SK-N-SH (cell line): ENCODE results near the gene CFAP20DC. TPM values are rescaled to one million over a fixed set of nuclear protein-coding genes. Genes with fewer than 3 reads are reported as not detected.

Experiments
- CTCF ChIA-PET: fragments of 300-600, 350-600 bp; formaldehyde crosslinking; extraction: SDS; loops from one replicate; lab custom pipeline; 2021; lab: Yijun Ruan, JAX
- POLR2A ChIA-PET: fragments of 350-600 bp; sonication (Branson Sonifier 250); formaldehyde crosslinking; extraction: SDS; loops from one replicate; lab custom pipeline; 2020; ENCODE audit warnings: antibody characterized with exemption, inconsistent platforms; lab: Yijun Ruan, JAX
- DNase-seq: peaks from one replicate; pipeline ENCODE4 v3.0.0; 2012
- H2AFZ ChIP-seq: fragments of 200-600 bp; sonication (generic); 2 replicates; pipeline ENCODE4 v1.8.1; 2016; ENCODE audit warnings: antibody characterized with exemption, mild to moderate bottlenecking, low read depth
- H3F3A ChIP-seq: fragments of 200-600 bp; sonication (generic); replicated peaks from 2 replicates; pipeline ENCODE3; 2016; ENCODE audit warnings: antibody characterized with exemption, mild to moderate bottlenecking; ENCODE audit not compliant: insufficient read depth
- H3K27ac ChIP-seq, 2 experiments: fragments of 200-500 bp in 1 of 2; fragments of 200-600 bp in 1 of 2; sonication (Bioruptor generic) in 1 of 2; sonication (generic), shearing (Covaris generic) in 1 of 2; 2 replicates each; pipeline versions ENCODE4 v1.5.1 to v1.6.1; 2014 to 2016; ENCODE audit warnings: low read depth in 2 of 2, inconsistent platforms in 1 of 2, low read length in 1 of 2, mild to moderate bottlenecking in 1 of 2, mixed read lengths in 1 of 2
- H3K27me3 ChIP-seq: fragments of 200-600 bp; sonication (generic), shearing (Covaris generic); 2 replicates; pipeline ENCODE4 v1.6.1; 2016; ENCODE audit warnings: mixed run types; ENCODE audit not compliant: insufficient read depth
- H3K36me3 ChIP-seq, 2 experiments: fragments of 200-500 bp in 1 of 2; fragments of 200-600 bp in 1 of 2; sonication (Bioruptor generic) in 1 of 2; sonication (generic) in 1 of 2; replicated peaks in 1 of 2; 2 replicates each; pipeline versions ENCODE3 to v1.5.1; 2014 to 2016; ENCODE audit warnings: low read length in 1 of 2, mild to moderate bottlenecking in 1 of 2; ENCODE audit not compliant: insufficient read depth in 2 of 2, control insufficient read depth in 1 of 2
- H3K4me1 ChIP-seq, 2 experiments: fragments of 200-500 bp in 1 of 2; fragments of 200-600 bp in 1 of 2; sonication (Bioruptor generic) in 1 of 2; sonication (generic), shearing (Covaris generic) in 1 of 2; 2 replicates each; pipeline versions ENCODE4 v1.5.1 to v1.6.1; 2014 to 2016; ENCODE audit warnings: low read depth in 1 of 2, low read length in 1 of 2, mixed run types in 1 of 2; ENCODE audit not compliant: insufficient read depth in 2 of 2, control insufficient read depth in 1 of 2
- H3K4me2 ChIP-seq: fragments of 200-600 bp; sonication (generic), shearing (Covaris generic); 2 replicates; pipeline ENCODE4 v1.6.1; 2017; ENCODE audit warnings: mixed run types
- H3K4me3 ChIP-seq, 2 experiments: fragments of 200-500 bp in 1 of 2; fragments of 200-600 bp in 1 of 2; sonication (Bioruptor generic) in 1 of 2; sonication (generic), shearing (Covaris generic) in 1 of 2; 2 replicates each; pipeline versions ENCODE4 v1.5.1 to v1.8.1; 2014 to 2016; ENCODE audit warnings: low read depth in 2 of 2, inconsistent platforms in 1 of 2, low read length in 1 of 2, mild to moderate bottlenecking in 1 of 2, mixed read lengths in 1 of 2, moderate library complexity in 1 of 2
- H3K79me2 ChIP-seq: fragments of 200-600 bp; sonication (generic); 2 replicates; pipeline ENCODE4 v1.8.1; 2017; ENCODE audit warnings: mild to moderate bottlenecking; ENCODE audit not compliant: insufficient read depth
- H3K9ac ChIP-seq: fragments of 200-600 bp; sonication (generic); 2 replicates; pipeline ENCODE4 v1.6.1; 2017; ENCODE audit warnings: mixed run types
- H3K9me2 ChIP-seq: fragments of 200-600 bp; sonication (generic); 2 replicates; pipeline ENCODE4 v1.6.1; 2017; ENCODE audit warnings: mixed run types
- H3K9me3 ChIP-seq: fragments of 200-600 bp; sonication (generic); 2 replicates; pipeline ENCODE4 v1.6.1; 2017; ENCODE audit warnings: mixed run types, mild to moderate bottlenecking, moderate library complexity
- H4K20me1 ChIP-seq: fragments of 200-600 bp; sonication (generic); 2 replicates; pipeline ENCODE4 v1.6.1; 2017; ENCODE audit warnings: mild to moderate bottlenecking, mixed run types; ENCODE audit not compliant: insufficient read depth
- CHD2 ChIP-seq: fragments of 150-350 bp; IDR thresholded peaks from 2 replicates; pipeline ENCODE4 v1.6.1; 2018; ENCODE audit warnings: low read length; ENCODE audit not compliant: partially characterized antibody
- ELF1 ChIP-seq: IDR thresholded peaks from 2 replicates; pipeline ENCODE4 v1.4.0; 2012
- EP300 ChIP-seq, 2 experiments: IDR thresholded peaks; 2 replicates each; pipeline versions ENCODE4 v1.4.0 to v1.6.1; 2012; ENCODE audit warnings: borderline replicate concordance in 1 of 2, low read depth in 1 of 2, low read length in 1 of 2
- EZH2phosphoT487 ChIP-seq: fragments of 200-600 bp; sonication (generic); IDR thresholded peaks from 2 replicates; pipeline ENCODE4 v1.6.1; 2017; ENCODE audit warnings: low read depth, mixed run types, mild to moderate bottlenecking, antibody characterized with exemption, moderate library complexity, borderline replicate concordance
- FOXJ3 ChIP-seq: sonication (generic); formaldehyde crosslinking; IDR thresholded peaks from 2 replicates; pipeline ENCODE4 v1.5.1; 2020; ENCODE audit warnings: mild to moderate bottlenecking, missing genetic modification reagents
- GABPA ChIP-seq: IDR thresholded peaks from 2 replicates; pipeline ENCODE4 v1.4.0; 2012; ENCODE audit warnings: low read depth, mild to moderate bottlenecking
- GATA2 ChIP-seq: sonication (generic); formaldehyde crosslinking; IDR thresholded peaks from 2 replicates; pipeline ENCODE4 v1.5.0; 2020; ENCODE audit warnings: mild to moderate bottlenecking, missing genetic modification reagents
- MEF2A ChIP-seq: IDR thresholded peaks from 2 replicates; pipeline ENCODE4 v1.4.0; 2012; ENCODE audit warnings: low read depth, borderline replicate concordance
- NFIC ChIP-seq: IDR thresholded peaks from 2 replicates; pipeline ENCODE4 v1.4.0; 2012; ENCODE audit warnings: borderline replicate concordance
- POLR2AphosphoS5 ChIP-seq: IDR thresholded peaks from 2 replicates; pipeline ENCODE4 v1.6.1; 2012; ENCODE audit warnings: low read depth, low read length
- RAD21 ChIP-seq: IDR thresholded peaks from 2 replicates; pipeline ENCODE4 v1.6.1; 2012; ENCODE audit warnings: mild to moderate bottlenecking, low read length
- RCOR1 ChIP-seq: fragments of 150-350 bp; IDR thresholded peaks from 2 replicates; pipeline ENCODE4 v1.6.1; 2017; ENCODE audit warnings: antibody characterized with exemption, low read length
- RFX5 ChIP-seq: IDR thresholded peaks from 2 replicates; pipeline ENCODE4 v1.6.1; 2012; ENCODE audit warnings: mild to moderate bottlenecking, improper control_type of control experiment, low read length
- TCF12 ChIP-seq: IDR thresholded peaks from 2 replicates; pipeline ENCODE4 v1.4.0; 2012
- WGBS: methylation state at CpG from one replicate; pipeline ENCODE4 v1.1.6; 2017; ENCODE audit warnings: low lambda C conversion rate; 5-methylcytosine and 5-hydroxymethylcytosine counted together
- polyA plus RNA-seq, 3 experiments: library from polyadenylated mRNA; depleted of rRNA; stranded (reverse); fragments of >200 nt; gene quantifications; 2 replicates each; pipeline ENCODE4 v1.2.3, GENCODE V29; 2012
- TF ChIP-seq, protein P1 (sequence below): fragments of 150-350 bp; IDR thresholded peaks from 2 replicates; pipeline ENCODE4 v1.6.1; 2016; ENCODE audit warnings: mild to moderate bottlenecking, low read depth, low read length
- TF ChIP-seq, protein P2 (sequence below): IDR thresholded peaks from 2 replicates; pipeline ENCODE4 v1.4.0; 2012; ENCODE audit warnings: low read depth, borderline replicate concordance
- TF ChIP-seq, protein P3 (sequence below): fragments of 150-350 bp; IDR thresholded peaks from 2 replicates; pipeline ENCODE4 v1.6.1; 2017; ENCODE audit warnings: antibody characterized with exemption, low read length, low read depth, borderline replicate concordance

The CFAP20DC gene
- polyA plus RNA-seq, 1 of the 3 experiments (the other 2 are of a cell fraction) = 1.8 TPM

DNA sequence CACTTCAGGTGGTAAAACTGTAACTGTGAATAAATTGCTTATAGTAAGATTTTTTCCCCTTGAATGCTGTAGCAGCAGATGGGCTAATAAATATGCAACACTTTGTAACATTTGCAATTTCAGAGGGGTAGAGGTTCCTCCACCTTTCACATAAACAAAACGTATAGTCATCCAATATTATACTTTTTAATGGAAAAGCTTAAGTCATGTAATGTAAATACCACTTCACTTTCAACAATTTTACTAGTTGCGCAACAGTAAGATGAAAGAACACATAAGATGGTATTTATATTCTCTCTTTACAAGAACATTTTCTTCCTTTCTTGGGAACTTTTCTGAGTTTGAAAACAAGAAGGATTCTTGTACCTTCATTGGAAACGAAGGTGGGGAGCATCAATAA is 326.7 kb downstream of the CFAP20DC start:
- Histone ChIP-seq H3K9ac (no peak overlapping the region), H3F3A (no peaks in the 10 kb centered on the region), H2AFZ (no peak overlapping the region), H3K27me3 (no peaks in the 10 kb centered on the region), H3K4me3 (no peak overlapping the region), H3K4me2 (no peak overlapping the region), H4K20me1 (no peaks in the 10 kb centered on the region), H3K9me2 (no peaks in the 10 kb centered on the region), H3K9me3 (no peaks in the 10 kb centered on the region), H3K36me3 (no peaks in the 10 kb centered on the region), H3K4me1 (peaks cover 0 to 17% of the 10 kb centered on the region in 2 experiments; a peak in 2 of 4 replicates), H3K27ac (no peak overlapping the region), H3K79me2 (no peaks in the 10 kb centered on the region)
- ChIA-PET CTCF (interaction anchor here (1.4 kb wide), 2 partner anchors 82 to 101 kb away, joined by 5 read pairs; no protein-coding TSS in a partner anchor), POLR2A (no interaction called here)
- WGBS = 44% methylated on average over 3 of the region's 3 CpGs
- no peak for DNase-seq
- no peak for TF ChIP-seq MEF2A
- TF ChIP-seq, protein P1, sequence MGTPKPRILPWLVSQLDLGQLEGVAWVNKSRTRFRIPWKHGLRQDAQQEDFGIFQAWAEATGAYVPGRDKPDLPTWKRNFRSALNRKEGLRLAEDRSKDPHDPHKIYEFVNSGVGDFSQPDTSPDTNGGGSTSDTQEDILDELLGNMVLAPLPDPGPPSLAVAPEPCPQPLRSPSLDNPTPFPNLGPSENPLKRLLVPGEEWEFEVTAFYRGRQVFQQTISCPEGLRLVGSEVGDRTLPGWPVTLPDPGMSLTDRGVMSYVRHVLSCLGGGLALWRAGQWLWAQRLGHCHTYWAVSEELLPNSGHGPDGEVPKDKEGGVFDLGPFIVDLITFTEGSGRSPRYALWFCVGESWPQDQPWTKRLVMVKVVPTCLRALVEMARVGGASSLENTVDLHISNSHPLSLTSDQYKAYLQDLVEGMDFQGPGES = no peak
- no peak for TF ChIP-seq RCOR1
- TF ChIP-seq, protein P2, sequence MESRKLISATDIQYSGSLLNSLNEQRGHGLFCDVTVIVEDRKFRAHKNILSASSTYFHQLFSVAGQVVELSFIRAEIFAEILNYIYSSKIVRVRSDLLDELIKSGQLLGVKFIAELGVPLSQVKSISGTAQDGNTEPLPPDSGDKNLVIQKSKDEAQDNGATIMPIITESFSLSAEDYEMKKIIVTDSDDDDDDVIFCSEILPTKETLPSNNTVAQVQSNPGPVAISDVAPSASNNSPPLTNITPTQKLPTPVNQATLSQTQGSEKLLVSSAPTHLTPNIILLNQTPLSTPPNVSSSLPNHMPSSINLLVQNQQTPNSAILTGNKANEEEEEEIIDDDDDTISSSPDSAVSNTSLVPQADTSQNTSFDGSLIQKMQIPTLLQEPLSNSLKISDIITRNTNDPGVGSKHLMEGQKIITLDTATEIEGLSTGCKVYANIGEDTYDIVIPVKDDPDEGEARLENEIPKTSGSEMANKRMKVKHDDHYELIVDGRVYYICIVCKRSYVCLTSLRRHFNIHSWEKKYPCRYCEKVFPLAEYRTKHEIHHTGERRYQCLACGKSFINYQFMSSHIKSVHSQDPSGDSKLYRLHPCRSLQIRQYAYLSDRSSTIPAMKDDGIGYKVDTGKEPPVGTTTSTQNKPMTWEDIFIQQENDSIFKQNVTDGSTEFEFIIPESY = no peak
- no peak for TF ChIP-seq EZH2phosphoT487
- no peak for TF ChIP-seq RAD21
- no peak for TF ChIP-seq FOXJ3
- no peak for TF ChIP-seq RFX5
- no peak for TF ChIP-seq TCF12
- TF ChIP-seq EP300 (IDR thresholded peaks at IDR 0.05; ENCODE audit: borderline replicate concordance in 1 of 2, low read depth in 1 of 2, low read length in 1 of 2) = no peak
- TF ChIP-seq ELF1 = no peak
- TF ChIP-seq POLR2AphosphoS5 = no peak

DNA sequence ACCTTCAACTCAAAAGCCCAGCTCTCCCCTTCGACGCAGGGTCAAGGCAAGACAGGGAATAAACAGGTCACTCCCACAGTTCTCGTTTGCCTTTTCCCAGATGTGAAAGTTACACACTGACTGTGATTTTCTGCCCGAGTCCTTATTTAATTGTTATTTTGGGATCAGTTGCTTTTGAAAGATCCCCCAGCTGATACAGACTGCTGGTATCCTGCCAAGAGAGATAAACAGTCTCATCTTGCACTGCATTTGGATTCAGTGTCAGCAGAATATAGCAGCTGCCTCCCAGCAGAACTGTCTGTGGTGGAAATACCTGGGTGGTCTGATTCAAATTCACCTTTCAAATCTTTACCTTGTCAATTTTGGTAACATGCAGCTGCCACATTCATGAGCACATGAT is 327.3 kb downstream of the CFAP20DC start:
- DNase-seq = peak; percentile 57
- POLR2A ChIA-PET = no interaction called here
- WGBS = 10% methylated on average over 2 of the region's 4 CpGs

More for the DNA sequence above, 327.3 kb downstream of the CFAP20DC start:
- Histone ChIP-seq H3K79me2 (no peaks in the 10 kb centered on the region), H3K36me3 (no peaks in the 10 kb centered on the region), H3K4me1 (peaks cover 0 to 17% of the 10 kb centered on the region in 2 experiments; a peak in 2 of 4 replicates), H3K27ac (no peak overlapping the region), H4K20me1 (no peaks in the 10 kb centered on the region), H3K9me2 (no peaks in the 10 kb centered on the region), H3K9ac (no peak overlapping the region), H3K4me3 (no peak overlapping the region), H3K27me3 (no peaks in the 10 kb centered on the region), H3K9me3 (no peaks in the 10 kb centered on the region), H3K4me2 (no peak overlapping the region), H3F3A (no peaks in the 10 kb centered on the region), H2AFZ (no peak overlapping the region)
- 0 out of 2 replicates have a peak, but pooled peaks have one; percentile 20 for TF ChIP-seq NFIC
- no peak for TF ChIP-seq GABPA
- TF ChIP-seq, protein P3, sequence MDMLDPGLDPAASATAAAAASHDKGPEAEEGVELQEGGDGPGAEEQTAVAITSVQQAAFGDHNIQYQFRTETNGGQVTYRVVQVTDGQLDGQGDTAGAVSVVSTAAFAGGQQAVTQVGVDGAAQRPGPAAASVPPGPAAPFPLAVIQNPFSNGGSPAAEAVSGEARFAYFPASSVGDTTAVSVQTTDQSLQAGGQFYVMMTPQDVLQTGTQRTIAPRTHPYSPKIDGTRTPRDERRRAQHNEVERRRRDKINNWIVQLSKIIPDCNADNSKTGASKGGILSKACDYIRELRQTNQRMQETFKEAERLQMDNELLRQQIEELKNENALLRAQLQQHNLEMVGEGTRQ = no peak
- TF ChIP-seq CHD2 = peak; percentile 61
- TF ChIP-seq RAD21 = 0 out of 2 replicates have a peak, but pooled peaks have one; percentile 7
- TF ChIP-seq GATA2 (CRISPR knock-in tag) = peak; percentile 97
- TF ChIP-seq RCOR1 = peak; percentile 87
- peak in 1 of 2 experiments; percentile 71; a peak in 1 of 4 replicates for TF ChIP-seq EP300 (IDR thresholded peaks at IDR 0.05; ENCODE audit: borderline replicate concordance in 1 of 2, low read depth in 1 of 2, low read length in 1 of 2)
- CTCF ChIA-PET = interaction anchor here (0.7 to 1.4 kb wide), 4 partner anchors 15 to 101 kb away, joined by 3 to 5 read pairs (median 4); no protein-coding TSS in a partner anchor
